Immature natural killer cell (primary cell): ENCODE measurements around the gene REL. TPM values are rescaled to one million over a fixed set of nuclear protein-coding genes. Genes with fewer than 3 reads are reported as not detected.
A peak's percentile ranks its signal among the peaks of the same experiment; 100 is the strongest.
"Not testable (repeated sequence)": the region's sequence is repeated elsewhere in the genome, so short reads cannot be mapped to it uniquely, and the experiment has no call there.

ENCODE experiments used
- DNase-seq, 3 donors: peaks; one replicate each; pipeline ENCODE4 v3.0.0; 2022; ENCODE audit warnings: mixed read lengths in 1 of 3
- H3K27ac Mint-ChIP-seq, 6 donors: one replicate each; pipeline ENCODE4 v1.8.0; 2020; ENCODE audit warnings: mixed read lengths in 6 of 6, mild to moderate bottlenecking in 5 of 6, inconsistent platforms in 4 of 6, moderate library complexity in 3 of 6
- H3K27me3 Mint-ChIP-seq, 3 donors: one replicate each; pipeline ENCODE4 v1.8.0; 2020 to 2021; ENCODE audit warnings: low read depth in 3 of 3, mild to moderate bottlenecking in 3 of 3, mixed read lengths in 3 of 3, moderate library complexity in 3 of 3, inconsistent platforms in 1 of 3
- H3K36me3 Mint-ChIP-seq, 3 donors: one replicate each; pipeline ENCODE4 v1.8.0; 2020; ENCODE audit warnings: mixed read lengths in 3 of 3, inconsistent platforms in 2 of 3, mild to moderate bottlenecking in 2 of 3
- H3K4me1 Mint-ChIP-seq, 2 donors: one replicate each; pipeline ENCODE4 v1.8.0; 2020; ENCODE audit warnings: inconsistent platforms in 2 of 2, mild to moderate bottlenecking in 2 of 2, mixed read lengths in 2 of 2, moderate library complexity in 1 of 2
- H3K4me3 Mint-ChIP-seq, 5 donors: one replicate each; pipeline ENCODE4 v1.8.0; 2020; ENCODE audit warnings: mild to moderate bottlenecking in 5 of 5, mixed read lengths in 5 of 5, inconsistent platforms in 3 of 5, moderate library complexity in 3 of 5
- H3K9me3 Mint-ChIP-seq, 6 donors: one replicate each; pipeline ENCODE4 v1.8.0; 2020; ENCODE audit warnings: mild to moderate bottlenecking in 6 of 6, mixed read lengths in 6 of 6, inconsistent platforms in 4 of 6, moderate library complexity in 3 of 6
- polyA plus RNA-seq, 3 donors: library from polyadenylated mRNA; unstranded; fragments of 300-500 nt; fragmentation: Illumina TruSeq; gene quantifications; one replicate each; pipeline ENCODE4 v1.2.3, GENCODE V29; 2021

Gene REL
- polyA plus RNA-seq, 3 donors from 2014 or later, result 6.4 to 47.7 (median 21.7) TPM

DNA sequence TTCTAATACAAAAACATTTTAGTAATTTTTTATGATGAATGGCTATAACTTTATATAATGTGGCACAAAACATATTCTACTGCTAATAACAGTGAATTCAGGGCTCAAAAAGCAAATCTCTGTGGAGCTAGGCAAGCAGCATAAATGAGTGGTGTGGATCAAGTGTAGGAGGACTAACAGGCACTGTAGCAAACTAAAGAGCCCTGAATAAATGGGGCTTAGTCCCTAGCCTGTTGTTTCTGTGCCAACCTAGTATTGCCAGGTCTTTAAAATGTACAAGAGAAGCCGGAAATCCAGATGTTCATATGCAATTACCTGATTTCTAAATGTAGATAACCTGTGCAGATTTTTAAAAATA is 18.5 kb downstream of the REL start:
- no peak for DNase-seq
- H3K4me3 Mint-ChIP-seq, result no peak overlapping the region
- H3K27ac Mint-ChIP-seq, result peak overlapping the region; percentile 30 to 85 (median 70)
- H3K9me3 Mint-ChIP-seq, result no peaks in the 10 kb centered on the region
- peaks cover 0 to 8% (median 7%) of the 10 kb centered on the region in 3 donors for H3K27me3 Mint-ChIP-seq
- H3K4me1 Mint-ChIP-seq, result peaks cover 15 to 43% of the 10 kb centered on the region in 2 donors
- H3K36me3 Mint-ChIP-seq, result peaks cover 28 to 36% (median 35%) of the 10 kb centered on the region in 3 donors

GRCh38 chr2:60901296-60901695 is 19.9 kb downstream of the REL start:
- H3K9me3 Mint-ChIP-seq, DNase-seq, H3K27ac Mint-ChIP-seq, H3K4me3 Mint-ChIP-seq: not testable (repeated sequence)
- Mint-ChIP-seq H3K36me3 (peaks cover 34 to 39% (median 39%) of the 10 kb centered on the region in 3 donors), H3K27me3 (peaks cover 3 to 14% (median 7%) of the 10 kb centered on the region in 3 donors), H3K4me1 (peaks cover 19 to 52% of the 10 kb centered on the region in 2 donors)

DNA sequence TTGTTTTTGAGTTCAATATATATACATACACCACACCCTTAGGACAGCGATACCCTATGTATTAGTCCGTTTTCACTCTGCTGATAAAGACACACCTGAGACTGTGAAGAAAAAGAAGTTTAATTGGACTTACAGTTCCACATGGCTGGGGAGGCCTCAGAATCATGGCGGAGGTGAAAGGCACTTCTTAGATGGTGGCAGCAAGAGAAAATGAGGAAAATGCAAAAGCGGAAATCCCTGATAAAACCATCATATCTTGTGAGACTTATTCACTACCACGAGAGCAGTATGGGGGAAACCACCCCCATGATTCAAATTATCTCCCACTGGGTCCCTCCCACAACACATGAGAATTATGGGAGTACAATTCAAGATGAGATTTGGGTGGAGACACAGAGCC is 24.5 kb downstream of the REL start:
- Mint-ChIP-seq H3K4me1 (peaks cover 8 to 33% of the 10 kb centered on the region in 2 donors), H3K27me3 (peaks cover 3 to 23% (median 5%) of the 10 kb centered on the region in 3 donors), H3K27ac (peak overlapping the region in 5 of 6 donors; percentile 7 to 52 (median 33)), H3K36me3 (peaks cover 19 to 30% (median 24%) of the 10 kb centered on the region in 3 donors)
- not testable (repeated sequence) for H3K4me3 Mint-ChIP-seq, H3K9me3 Mint-ChIP-seq, DNase-seq

DNA sequence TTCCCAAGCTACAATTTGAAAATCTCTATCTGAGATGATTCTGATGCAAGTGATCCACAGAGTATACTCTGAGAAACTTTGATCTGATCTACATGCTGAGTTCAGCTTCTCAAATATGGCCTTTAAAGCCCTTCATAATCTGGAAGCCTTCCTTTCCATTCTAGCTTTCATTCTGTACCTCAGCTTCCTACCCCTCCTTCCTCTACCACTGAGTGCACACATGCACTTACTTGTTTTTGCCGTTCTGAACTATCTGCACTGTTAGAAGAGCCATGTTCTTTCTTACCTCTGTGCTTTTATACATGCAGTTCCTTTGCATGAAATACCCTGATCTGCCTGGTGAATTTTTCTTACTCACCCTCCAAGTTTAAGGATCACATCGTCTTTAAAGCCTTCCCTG is 25.0 kb downstream of the REL start:
- H3K4me1 Mint-ChIP-seq, result peaks cover 8 to 35% of the 10 kb centered on the region in 2 donors
- peaks cover 17 to 28% (median 24%) of the 10 kb centered on the region in 3 donors for H3K36me3 Mint-ChIP-seq
- DNase-seq, result no peak
- H3K9me3 Mint-ChIP-seq, result no peaks in the 10 kb centered on the region
- H3K27ac Mint-ChIP-seq, result peak overlapping the region; percentile 20 to 74 (median 50)
- peak overlapping the region in 1 of 5 donors; percentile 28 for H3K4me3 Mint-ChIP-seq
- peaks cover 3 to 23% (median 5%) of the 10 kb centered on the region in 3 donors for H3K27me3 Mint-ChIP-seq

DNA sequence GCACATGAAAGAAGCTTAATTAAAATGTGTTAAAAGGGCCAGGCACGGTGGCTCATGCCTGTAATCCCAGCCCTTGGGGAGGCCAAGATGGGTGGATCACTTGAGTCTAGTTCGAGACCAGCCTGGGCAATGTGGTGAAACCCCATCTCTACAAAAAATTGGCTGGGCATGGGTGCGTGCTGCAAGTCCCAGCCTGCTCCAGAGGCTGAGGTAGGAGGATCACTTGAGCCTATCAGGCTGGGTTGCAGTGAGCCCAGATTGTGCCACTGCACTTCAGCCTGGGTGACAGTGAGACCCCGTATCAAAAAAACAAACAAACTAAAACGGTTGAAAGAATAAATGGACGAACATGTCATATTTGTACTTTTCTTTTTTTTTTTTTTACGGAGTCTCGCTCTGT is 26.0 kb downstream of the REL start:
- H3K27ac Mint-ChIP-seq, result no peak overlapping the region

DNA sequence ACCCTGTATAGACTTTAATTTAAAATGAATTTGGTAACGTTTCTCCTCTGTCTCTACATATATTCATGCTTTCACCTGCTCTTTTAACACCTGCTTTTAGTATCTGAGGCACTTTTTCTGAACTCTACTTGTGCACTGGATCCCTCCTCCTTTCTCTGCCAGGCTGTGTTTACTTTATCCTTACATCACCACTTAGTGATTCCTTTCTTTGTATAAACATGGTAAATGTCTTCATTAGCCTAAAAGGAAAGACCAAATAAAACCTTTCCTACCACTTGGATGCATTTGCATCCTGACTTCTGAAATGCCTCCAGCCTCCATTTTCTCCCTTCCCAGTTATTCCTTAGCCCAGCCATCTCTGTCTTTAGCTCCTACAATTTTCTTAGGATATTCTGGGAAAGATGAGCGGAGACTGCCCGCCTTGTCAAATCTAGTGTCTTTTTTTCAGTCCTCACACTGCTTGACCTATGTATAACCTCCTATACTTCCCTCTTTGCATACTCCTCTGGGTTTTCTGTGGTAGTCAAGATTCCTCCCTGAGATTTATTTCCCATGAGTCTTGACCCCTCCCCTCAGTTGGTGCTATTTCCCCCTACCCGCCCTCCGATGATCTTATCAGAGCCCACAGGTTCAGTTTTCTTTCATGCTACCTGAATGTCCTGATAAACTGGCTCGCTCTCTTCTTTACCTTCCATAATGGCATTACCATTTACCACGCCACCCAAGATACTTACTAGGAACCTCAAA is 44.8 kb downstream of the REL start:
- Mint-ChIP-seq H3K27me3 (no peaks in the 10 kb centered on the region), H3K36me3 (peaks cover 33 to 49% (median 36%) of the 10 kb centered on the region in 3 donors), H3K9me3 (no peaks in the 10 kb centered on the region), H3K4me1 (peaks cover 29 to 37% of the 10 kb centered on the region in 2 donors), H3K4me3 (peak overlapping the region in 1 of 5 donors; percentile 68), H3K27ac (peak overlapping the region; percentile 73 to 88 (median 82))
- no peak for DNase-seq

More for the DNA sequence above, 26.0 kb downstream of the REL start:
- Mint-ChIP-seq H3K36me3 (peaks cover 10 to 22% (median 17%) of the 10 kb centered on the region in 3 donors), H3K4me3 (no peak overlapping the region), H3K4me1 (peaks cover 9 to 35% of the 10 kb centered on the region in 2 donors), H3K27me3 (peaks cover 3 to 23% (median 5%) of the 10 kb centered on the region in 3 donors), H3K9me3 (no peaks in the 10 kb centered on the region)
- no peak for DNase-seq

- no peaks in the 10 kb centered on the region for H3K9me3 Mint-ChIP-seq
- peaks cover 29 to 37% of the 10 kb centered on the region in 2 donors for H3K4me1 Mint-ChIP-seq
- H3K36me3 Mint-ChIP-seq, result peaks cover 33 to 45% (median 33%) of the 10 kb centered on the region in 3 donors
- peaks cover 0 to 2% (median 0%) of the 10 kb centered on the region in 3 donors for H3K27me3 Mint-ChIP-seq
- peak overlapping the region; percentile 73 to 88 (median 82) for H3K27ac Mint-ChIP-seq
- H3K4me3 Mint-ChIP-seq, result peak overlapping the region in 3 of 5 donors; percentile 11 to 68 (median 12)
- DNase-seq, result peak in 1 of 3 donors; percentile 32
Measured at GRCh38 chr2:60926741-60927552, 45.6 kb downstream of the REL start.

DNA sequence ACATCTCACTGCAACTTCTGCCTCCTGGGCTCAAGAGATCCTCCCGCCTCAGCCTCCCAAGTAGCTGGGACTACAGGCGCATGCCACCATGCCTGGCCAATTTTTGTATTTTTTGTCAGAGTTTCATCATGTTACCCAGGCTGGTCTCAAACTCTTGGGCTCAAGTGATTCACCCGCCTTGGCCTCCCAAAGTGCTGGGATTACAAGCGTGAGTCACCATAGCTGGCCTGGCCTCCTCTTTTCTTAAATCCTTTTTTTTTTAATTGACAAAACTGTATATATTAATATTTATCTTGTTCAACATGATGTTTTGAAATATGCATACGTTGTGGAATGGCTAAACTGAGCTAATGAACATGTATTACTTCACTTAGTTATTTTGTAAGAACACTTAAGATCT is 50.7 kb downstream of the REL start:
- Mint-ChIP-seq H3K27ac (peak overlapping the region in 4 of 6 donors; percentile 18 to 82 (median 54)), H3K4me1 (peaks cover 37 to 56% of the 10 kb centered on the region in 2 donors), H3K36me3 (peaks cover 19 to 28% (median 26%) of the 10 kb centered on the region in 3 donors)
- H3K4me3 Mint-ChIP-seq, H3K9me3 Mint-ChIP-seq, DNase-seq, H3K27me3 Mint-ChIP-seq: not testable (repeated sequence)

- no peak for DNase-seq
- Mint-ChIP-seq H3K27ac (peak overlapping the region in 5 of 6 donors; percentile 23 to 64 (median 39)), H3K9me3 (no peaks in the 10 kb centered on the region), H3K36me3 (peaks cover 14 to 24% (median 19%) of the 10 kb centered on the region in 3 donors), H3K4me3 (no peak overlapping the region), H3K27me3 (peaks cover 0 to 3% (median 3%) of the 10 kb centered on the region in 3 donors), H3K4me1 (peaks cover 37 to 56% of the 10 kb centered on the region in 2 donors)
Measured at GRCh38 chr2:60932954-60933353, 51.6 kb downstream of the REL start.

DNA sequence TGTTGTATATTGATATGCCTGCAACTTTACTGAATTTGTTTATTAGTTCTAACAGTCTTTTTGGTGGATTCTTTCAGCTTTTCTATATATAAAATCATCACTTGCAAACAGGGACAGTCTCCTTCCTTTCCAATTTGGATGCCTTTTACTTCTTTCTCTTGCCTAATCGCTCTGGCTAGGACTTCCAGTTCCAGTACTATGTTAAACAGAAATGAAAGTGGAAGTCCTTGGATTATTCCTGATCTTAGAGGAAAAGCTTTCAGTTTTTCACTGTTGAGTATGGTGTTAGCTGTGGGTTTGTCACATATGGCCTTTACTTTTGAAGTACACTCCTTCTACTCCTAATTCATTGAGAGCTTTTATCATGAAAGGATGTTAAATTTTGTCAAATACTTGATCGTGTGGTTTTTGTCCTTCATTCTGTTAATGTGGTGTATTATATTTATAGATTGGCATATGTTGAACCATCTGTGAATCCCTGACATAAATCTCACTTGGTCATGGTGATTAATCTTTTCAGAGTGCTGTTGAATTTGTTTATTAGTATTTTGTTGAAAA is 52.9 kb downstream of the REL start:
- Mint-ChIP-seq H3K27ac (peak overlapping the region; percentile 53 to 85 (median 75)), H3K4me3 (peak overlapping the region in 1 of 5 donors; percentile 2), H3K36me3 (peaks cover 17 to 28% (median 27%) of the 10 kb centered on the region in 3 donors), H3K9me3 (no peaks in the 10 kb centered on the region), H3K27me3 (peaks cover 3% of the 10 kb centered on the region in 3 donors), H3K4me1 (peaks cover 49 to 68% of the 10 kb centered on the region in 2 donors)
- no peak for DNase-seq

DNA sequence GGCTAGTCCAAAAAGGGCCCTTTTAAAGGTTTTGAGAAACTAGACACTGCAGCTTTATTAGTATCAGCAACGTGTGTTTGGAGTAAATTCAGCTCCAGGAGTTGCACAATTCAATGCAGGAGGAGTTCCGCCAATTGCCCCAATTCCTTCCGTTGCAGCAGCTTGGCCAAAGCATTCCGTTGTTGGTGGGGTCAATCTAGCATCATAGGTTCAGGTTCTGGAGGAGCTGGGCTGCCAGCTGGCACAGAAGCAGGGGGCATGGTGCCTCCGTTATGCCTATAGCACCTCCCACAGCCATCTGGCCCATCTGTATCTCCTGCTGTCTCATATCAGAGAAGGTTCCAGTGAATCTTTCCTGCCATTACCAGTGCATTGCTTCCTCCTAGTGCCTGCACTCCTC is 55.4 kb downstream of the REL start:
- Mint-ChIP-seq H3K9me3 (no peaks in the 10 kb centered on the region), H3K27me3 (peaks cover 2 to 3% (median 3%) of the 10 kb centered on the region in 3 donors), H3K36me3 (peaks cover 17 to 33% (median 32%) of the 10 kb centered on the region in 3 donors), H3K27ac (peak overlapping the region in 5 of 6 donors; percentile 9 to 75 (median 14)), H3K4me1 (peaks cover 55 to 79% of the 10 kb centered on the region in 2 donors), H3K4me3 (no peak overlapping the region)
- no peak for DNase-seq

DNA sequence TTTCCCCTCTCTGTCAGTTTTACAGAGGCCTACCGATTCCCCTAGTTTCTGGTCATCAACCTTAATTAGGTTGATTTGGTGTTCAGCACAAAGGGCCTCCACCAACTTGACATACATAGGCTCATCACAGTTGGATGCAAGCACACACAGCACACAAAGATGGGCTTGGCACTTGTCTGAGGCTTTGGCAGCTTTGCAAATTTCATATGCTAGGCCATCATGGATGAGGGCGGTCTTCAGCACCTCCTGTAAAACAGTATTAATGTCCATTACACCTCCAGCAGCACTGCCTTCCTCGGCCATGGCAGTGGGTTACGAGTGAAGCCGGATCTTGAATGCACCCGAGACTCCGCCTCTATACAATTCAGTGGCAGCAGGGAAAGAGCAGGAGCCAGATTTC is 56.9 kb downstream of the REL start:
- Mint-ChIP-seq H3K9me3 (no peaks in the 10 kb centered on the region), H3K4me1 (peaks cover 50 to 69% of the 10 kb centered on the region in 2 donors), H3K27me3 (peaks cover 0 to 6% (median 3%) of the 10 kb centered on the region in 3 donors), H3K36me3 (peaks cover 10 to 30% (median 30%) of the 10 kb centered on the region in 3 donors), H3K27ac (peak overlapping the region in 5 of 6 donors; percentile 10 to 61 (median 59)), H3K4me3 (peak overlapping the region in 3 of 5 donors; percentile 21 to 34 (median 26))
- no peak for DNase-seq

DNA sequence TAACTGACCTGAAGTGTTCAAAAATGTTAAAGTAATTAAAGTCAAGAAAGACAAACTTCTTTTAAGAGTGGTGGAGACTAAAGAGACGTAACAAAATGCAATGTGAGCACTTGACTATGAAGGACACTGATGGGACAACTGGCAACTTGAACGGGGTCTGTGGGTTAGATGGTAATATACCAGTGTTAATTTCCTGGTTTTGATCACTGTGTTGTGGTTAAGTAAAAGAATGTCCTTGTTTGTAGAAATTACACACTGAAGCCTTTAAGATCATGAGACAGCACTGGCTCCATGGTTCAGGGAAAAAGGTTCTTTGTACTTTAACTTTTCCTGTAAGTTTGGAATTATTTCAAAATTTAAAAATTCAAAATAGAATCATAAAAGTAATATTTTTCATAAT is 58.2 kb downstream of the REL start:
- DNase-seq, result peak in 2 of 3 donors; percentile 15 to 30
- H3K27ac Mint-ChIP-seq, result peak overlapping the region; percentile 16 to 68 (median 57)
- peaks cover 0 to 6% (median 3%) of the 10 kb centered on the region in 3 donors for H3K27me3 Mint-ChIP-seq
- H3K4me3 Mint-ChIP-seq, result peak overlapping the region; percentile 0 to 58 (median 38)
- H3K4me1 Mint-ChIP-seq, result peaks cover 40 to 55% of the 10 kb centered on the region in 2 donors
- H3K9me3 Mint-ChIP-seq, result no peaks in the 10 kb centered on the region
- H3K36me3 Mint-ChIP-seq, result peaks cover 11 to 39% (median 32%) of the 10 kb centered on the region in 3 donors
